HFFc6 (cell line): ENCODE data around the gene SLC36A3. TPM values are rescaled to one million over a fixed set of nuclear protein-coding genes. Genes with fewer than 3 reads are reported as not detected.
"Not testable (repeated sequence)": the region's sequence is repeated elsewhere in the genome, so short reads cannot be mapped to it uniquely, and the experiment has no call there.

ENCODE experiments used
- DNase-seq: peaks from one replicate; pipeline ENCODE4 v3.0.0-alpha.2; 2018
- H3K27ac Mint-ChIP-seq: 2 replicates; pipeline ENCODE4 v1.8.0; 2020; ENCODE audit warnings: mild to moderate bottlenecking, mixed read lengths
- H3K27me3 Mint-ChIP-seq: 2 replicates; pipeline ENCODE4 v1.8.0; 2021; ENCODE audit warnings: mild to moderate bottlenecking, moderate library complexity, mixed read lengths; ENCODE audit not compliant: insufficient read depth
- H3K36me3 Mint-ChIP-seq: 2 replicates; pipeline ENCODE4 v1.8.0; 2021; ENCODE audit warnings: low read depth, mixed read lengths
- H3K4me1 Mint-ChIP-seq: 2 replicates; pipeline ENCODE4 v1.8.0; 2020; ENCODE audit warnings: low read depth, mixed read lengths
- H3K4me3 Mint-ChIP-seq: 2 replicates; pipeline ENCODE4 v1.8.0; 2020; ENCODE audit warnings: mild to moderate bottlenecking, moderate library complexity, mixed read lengths
- H3K9me3 Mint-ChIP-seq: 2 replicates; pipeline ENCODE4 v1.8.0; 2020; ENCODE audit warnings: mild to moderate bottlenecking, mixed read lengths
- total RNA-seq, 6 experiments: library from RNA; stranded (reverse); fragmentation: NEBNext Ultra II Directional; extraction: Animal tissue kit (Norgen Biotek cat#: 25700); gene quantifications; 2 replicates in 1 of 6; 3 replicates in 5 of 6; pipeline ENCODE4 v1.2.3, GENCODE V29; 2021
- TF ChIP-seq, protein P1 (sequence below): fragments of 200-600 bp; sonication (generic); IDR thresholded peaks from 2 replicates; pipeline ENCODE4 v1.5.0; 2021; ENCODE audit warnings: antibody characterized with exemption, mild to moderate bottlenecking

Gene SLC36A3
- total RNA-seq, 6 experiments from 2014 or later = not detected

DNA sequence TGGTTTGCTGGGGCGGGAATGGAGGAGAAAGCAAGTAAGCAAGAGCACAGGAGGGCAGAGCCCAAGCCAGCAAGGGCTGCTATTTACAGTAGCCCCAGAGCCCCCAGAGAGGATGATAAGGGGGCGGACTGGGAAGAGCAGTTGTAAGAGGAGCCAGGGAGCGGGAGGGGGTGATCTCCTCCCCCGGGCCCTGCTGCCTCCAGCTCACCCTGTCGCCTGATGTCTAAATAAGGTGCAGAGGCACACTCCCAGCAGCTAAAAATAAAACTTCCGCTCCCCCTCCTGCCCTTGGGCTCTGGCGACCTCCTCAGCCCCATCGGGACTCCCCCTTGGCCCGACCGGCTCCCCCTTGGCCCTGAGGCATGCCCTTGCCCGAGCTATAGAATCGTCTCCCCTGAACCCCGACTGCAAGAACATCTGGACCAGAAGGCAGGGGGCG lies 65.2 kb downstream of the SLC36A3 start:
- TF ChIP-seq, protein P1, sequence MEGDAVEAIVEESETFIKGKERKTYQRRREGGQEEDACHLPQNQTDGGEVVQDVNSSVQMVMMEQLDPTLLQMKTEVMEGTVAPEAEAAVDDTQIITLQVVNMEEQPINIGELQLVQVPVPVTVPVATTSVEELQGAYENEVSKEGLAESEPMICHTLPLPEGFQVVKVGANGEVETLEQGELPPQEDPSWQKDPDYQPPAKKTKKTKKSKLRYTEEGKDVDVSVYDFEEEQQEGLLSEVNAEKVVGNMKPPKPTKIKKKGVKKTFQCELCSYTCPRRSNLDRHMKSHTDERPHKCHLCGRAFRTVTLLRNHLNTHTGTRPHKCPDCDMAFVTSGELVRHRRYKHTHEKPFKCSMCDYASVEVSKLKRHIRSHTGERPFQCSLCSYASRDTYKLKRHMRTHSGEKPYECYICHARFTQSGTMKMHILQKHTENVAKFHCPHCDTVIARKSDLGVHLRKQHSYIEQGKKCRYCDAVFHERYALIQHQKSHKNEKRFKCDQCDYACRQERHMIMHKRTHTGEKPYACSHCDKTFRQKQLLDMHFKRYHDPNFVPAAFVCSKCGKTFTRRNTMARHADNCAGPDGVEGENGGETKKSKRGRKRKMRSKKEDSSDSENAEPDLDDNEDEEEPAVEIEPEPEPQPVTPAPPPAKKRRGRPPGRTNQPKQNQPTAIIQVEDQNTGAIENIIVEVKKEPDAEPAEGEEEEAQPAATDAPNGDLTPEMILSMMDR = no peak
- DNase-seq = no peak
- Mint-ChIP-seq H3K4me3 (peak overlapping the region; percentile 78; the same call in 1 of the 2 replicates), H3K27ac (no peak overlapping the region), H3K27me3 (peaks cover 22% of the 10 kb centered on the region), H3K4me1 (peaks cover 15% of the 10 kb centered on the region), H3K9me3 (no peaks in the 10 kb centered on the region), H3K36me3 (no peaks in the 10 kb centered on the region)

DNA sequence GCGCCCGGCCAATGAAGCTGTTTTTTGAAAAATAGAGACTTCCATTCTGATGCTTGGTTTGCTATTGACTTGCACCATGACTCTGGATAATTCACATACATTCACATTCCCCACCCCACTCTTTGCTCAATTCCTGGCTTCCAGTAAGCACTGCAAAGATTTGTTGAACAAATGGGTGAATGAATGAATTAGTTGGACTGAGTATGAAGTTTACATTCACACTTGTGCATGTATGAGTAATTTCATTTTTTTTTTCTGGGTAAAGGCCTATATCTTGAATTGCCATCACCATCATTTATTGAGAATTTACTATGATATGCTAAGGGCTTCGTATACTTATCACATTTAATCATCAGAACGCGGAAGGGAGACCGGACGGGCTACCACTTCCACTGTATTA lies 65.9 kb downstream of the SLC36A3 start:
- no peak for DNase-seq
- TF ChIP-seq, protein P1 = no peak
- Mint-ChIP-seq H3K36me3 (no peaks in the 10 kb centered on the region), H3K27ac (no peak overlapping the region), H3K4me3 (no peak overlapping the region), H3K27me3 (peaks cover 26% of the 10 kb centered on the region), H3K4me1 (peaks cover 15% of the 10 kb centered on the region), H3K9me3 (no peaks in the 10 kb centered on the region)

DNA sequence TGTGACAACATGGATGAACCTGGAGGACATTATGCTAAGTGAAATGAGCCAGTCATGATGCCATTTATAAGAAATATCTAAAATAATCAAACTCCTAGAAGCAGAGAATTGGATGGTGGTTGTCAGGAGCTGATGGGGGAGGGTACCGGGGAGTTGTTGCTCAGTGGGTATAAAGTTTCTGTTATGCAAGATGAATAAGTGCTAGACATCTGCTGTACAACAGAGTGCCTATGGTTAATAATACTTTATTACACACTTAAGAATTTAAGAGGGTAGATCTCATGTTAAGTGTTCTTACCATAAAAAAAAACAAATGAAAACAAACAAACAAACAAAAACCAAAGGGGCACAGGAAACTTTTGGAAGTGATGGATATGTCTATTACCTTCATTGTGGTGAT lies 66.7 kb downstream of the SLC36A3 start:
- no peaks in the 10 kb centered on the region for H3K36me3 Mint-ChIP-seq
- DNase-seq = no peak
- no peak overlapping the region for H3K27ac Mint-ChIP-seq
- TF ChIP-seq, protein P1 = no peak
- peaks cover 15% of the 10 kb centered on the region for H3K4me1 Mint-ChIP-seq
- H3K4me3 Mint-ChIP-seq = no peak overlapping the region
- H3K27me3 Mint-ChIP-seq = peaks cover 33% of the 10 kb centered on the region
- H3K9me3 Mint-ChIP-seq = no peaks in the 10 kb centered on the region

DNA sequence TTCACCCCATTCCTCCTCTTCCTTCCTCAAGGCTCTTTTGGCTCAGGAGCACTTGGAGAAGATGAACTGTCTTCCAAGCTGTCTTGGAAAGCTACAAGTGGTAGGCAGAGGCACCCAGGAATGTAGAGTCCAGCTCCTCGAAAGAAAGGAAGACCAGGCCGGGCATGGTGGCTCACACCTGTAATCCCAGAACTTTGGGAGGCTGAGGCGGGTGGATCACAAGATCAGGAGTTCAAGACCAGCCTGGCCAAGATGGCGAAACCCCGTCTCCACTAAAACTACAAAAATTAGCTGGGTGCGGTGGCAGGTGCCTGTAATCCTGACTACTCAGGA lies 68.4 kb downstream of the SLC36A3 start:
- not testable (repeated sequence) for H3K9me3 Mint-ChIP-seq, H3K27ac Mint-ChIP-seq, H3K36me3 Mint-ChIP-seq, DNase-seq, H3K4me3 Mint-ChIP-seq
- peaks cover 15% of the 10 kb centered on the region for H3K4me1 Mint-ChIP-seq
- H3K27me3 Mint-ChIP-seq = peaks cover 31% of the 10 kb centered on the region

DNA sequence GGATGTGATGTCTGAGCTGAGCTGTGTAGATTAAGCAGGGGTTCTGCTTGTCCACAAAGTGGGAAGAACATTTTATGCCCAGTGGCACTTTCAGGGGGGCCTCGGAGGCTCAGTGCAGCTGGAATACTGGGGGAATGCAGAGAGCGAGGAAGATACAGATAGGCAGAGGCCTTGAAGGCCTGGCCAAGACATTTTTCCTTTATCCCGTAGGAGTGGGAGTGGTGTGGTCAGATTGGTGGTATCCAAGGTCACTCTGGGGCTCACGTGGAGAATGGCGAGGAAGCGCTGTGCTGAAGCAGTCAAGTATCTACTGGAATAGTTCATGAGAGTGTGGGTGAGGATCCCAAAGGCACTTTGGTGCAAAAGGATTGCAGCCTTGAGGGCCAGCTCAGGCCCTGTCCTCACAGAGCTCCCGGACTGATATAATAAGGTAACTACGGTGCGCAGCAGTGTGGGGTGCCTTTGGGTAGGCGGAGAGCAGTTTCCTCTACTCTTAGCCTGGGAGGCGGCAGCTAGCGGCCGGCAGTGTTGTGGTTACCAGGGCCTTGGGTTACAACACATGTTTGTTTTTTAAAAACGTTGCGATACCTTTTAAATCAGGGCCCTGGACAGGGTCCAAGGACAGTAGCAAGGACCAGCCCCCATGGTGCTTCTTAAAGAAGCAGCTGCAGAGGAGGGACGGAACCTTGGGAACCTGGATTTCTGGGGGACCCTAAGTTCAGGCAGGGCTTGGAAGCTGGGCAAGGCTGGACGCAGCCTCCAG lies 68.9 kb downstream of the SLC36A3 start:
- Mint-ChIP-seq H3K4me3 (no peak overlapping the region), H3K27me3 (peaks cover 27% of the 10 kb centered on the region), H3K4me1 (peaks cover 15% of the 10 kb centered on the region), H3K9me3 (no peaks in the 10 kb centered on the region), H3K27ac (no peak overlapping the region), H3K36me3 (no peaks in the 10 kb centered on the region)
- TF ChIP-seq, protein P1 = no peak
- peak; percentile 43 for DNase-seq

DNA sequence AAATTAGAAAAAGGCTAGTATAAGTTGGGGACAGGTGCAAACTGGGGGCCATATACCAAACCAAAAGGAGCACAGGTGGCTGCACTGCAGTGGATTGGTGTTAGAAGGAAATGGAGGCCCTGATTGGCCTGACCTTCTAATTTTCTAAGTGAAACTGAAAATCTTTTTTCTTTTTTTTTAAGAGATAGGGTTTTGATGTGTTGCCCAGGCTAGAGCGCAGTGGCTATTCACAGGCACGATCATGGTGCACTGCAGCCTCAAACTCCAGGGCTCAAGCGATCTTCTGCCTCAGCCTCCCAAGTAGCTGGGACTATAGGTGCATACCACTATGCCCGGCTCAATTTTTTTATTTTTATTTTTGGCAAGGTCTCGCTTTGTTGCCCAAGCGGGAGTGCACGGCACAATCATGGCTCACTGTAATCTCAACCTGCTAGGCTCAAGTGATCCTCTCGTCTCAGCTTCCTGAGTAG lies 69.9 kb downstream of the SLC36A3 start:
- Mint-ChIP-seq H3K27me3 (peaks cover 23% of the 10 kb centered on the region), H3K4me3 (no peak overlapping the region), H3K36me3 (no peaks in the 10 kb centered on the region), H3K27ac (no peak overlapping the region), H3K9me3 (no peaks in the 10 kb centered on the region), H3K4me1 (peaks cover 8% of the 10 kb centered on the region)
- no peak for DNase-seq
- TF ChIP-seq, protein P1 = no peak
